MM.1S (cell line): ENCODE data around the gene NR6A1.

Experiments used
- EZH2 ChIP-seq: fragments of 300-600 bp; sonication (generic); optimal IDR thresholded peaks from 2 replicates; pipeline ENCODE3; 2017; ENCODE audit warnings: low read depth, mild to moderate bottlenecking, antibody characterized with exemption, low read length, mixed read lengths
- EZH2phosphoT487 ChIP-seq: fragments of 300-600 bp; sonication (generic); IDR thresholded peaks from 2 replicates; pipeline ENCODE4 v1.6.1; 2018; ENCODE audit warnings: antibody characterized with exemption, low read length
- TF ChIP-seq, protein P1 (sequence below): fragments of 300-600 bp; sonication (generic); IDR thresholded peaks from 2 replicates; pipeline ENCODE4 v1.5.1; 2016; ENCODE audit warnings: antibody characterized with exemption, low read length, mixed read lengths

- TF ChIP-seq, protein P1, sequence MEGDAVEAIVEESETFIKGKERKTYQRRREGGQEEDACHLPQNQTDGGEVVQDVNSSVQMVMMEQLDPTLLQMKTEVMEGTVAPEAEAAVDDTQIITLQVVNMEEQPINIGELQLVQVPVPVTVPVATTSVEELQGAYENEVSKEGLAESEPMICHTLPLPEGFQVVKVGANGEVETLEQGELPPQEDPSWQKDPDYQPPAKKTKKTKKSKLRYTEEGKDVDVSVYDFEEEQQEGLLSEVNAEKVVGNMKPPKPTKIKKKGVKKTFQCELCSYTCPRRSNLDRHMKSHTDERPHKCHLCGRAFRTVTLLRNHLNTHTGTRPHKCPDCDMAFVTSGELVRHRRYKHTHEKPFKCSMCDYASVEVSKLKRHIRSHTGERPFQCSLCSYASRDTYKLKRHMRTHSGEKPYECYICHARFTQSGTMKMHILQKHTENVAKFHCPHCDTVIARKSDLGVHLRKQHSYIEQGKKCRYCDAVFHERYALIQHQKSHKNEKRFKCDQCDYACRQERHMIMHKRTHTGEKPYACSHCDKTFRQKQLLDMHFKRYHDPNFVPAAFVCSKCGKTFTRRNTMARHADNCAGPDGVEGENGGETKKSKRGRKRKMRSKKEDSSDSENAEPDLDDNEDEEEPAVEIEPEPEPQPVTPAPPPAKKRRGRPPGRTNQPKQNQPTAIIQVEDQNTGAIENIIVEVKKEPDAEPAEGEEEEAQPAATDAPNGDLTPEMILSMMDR = no peak
- TF ChIP-seq EZH2 (no peak), EZH2phosphoT487 (no peak)
Observed at GRCh38 chr9:124749284-124749683, 21.8 kb downstream of the NR6A1 start.
